Hematopoietic multipotent progenitor cell treated with erythropoietin and hydrocortisone succinate and interleukin-3 and kit ligand, for 15 days (in vitro differentiated cells): ENCODE data around the gene MICAL2.

Experiments
- DNase-seq: peaks from one replicate; pipeline ENCODE4 v3.0.0-alpha.2; 2015; ENCODE audit warnings: low spot score

Gene MICAL2

GRCh38 chr11:12272821-12273617 is 162.6 kb downstream of the MICAL2 start:
- no peak for DNase-seq

GRCh38 chr11:12273618-12273995 is 163.2 kb downstream of the MICAL2 start:
- DNase-seq = no peak

DNA sequence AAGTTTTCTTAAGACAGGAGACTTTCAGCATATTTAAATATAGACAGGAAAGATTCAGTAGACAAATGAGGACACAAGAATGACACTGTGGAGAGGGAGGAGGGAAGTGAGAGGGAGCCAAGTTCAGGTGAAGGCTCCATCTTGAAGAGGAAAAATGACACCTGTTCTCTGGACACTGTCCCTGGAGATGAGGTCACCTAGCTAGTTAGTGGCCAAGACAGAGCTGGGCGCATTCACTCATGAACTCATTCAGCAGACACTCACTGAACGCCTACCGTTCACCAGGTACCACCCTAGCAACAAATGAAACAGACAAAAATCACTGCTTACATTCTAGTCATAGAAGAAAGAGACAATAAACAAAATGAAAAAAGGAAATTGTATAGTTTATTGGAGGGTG is 163.7 kb downstream of the MICAL2 start:
- DNase-seq = no peak

GRCh38 chr11:12274558-12275197 is 164.3 kb downstream of the MICAL2 start:
- no peak for DNase-seq

GRCh38 chr11:12275818-12276217 is 165.4 kb downstream of the MICAL2 start:
- DNase-seq = no peak

DNA sequence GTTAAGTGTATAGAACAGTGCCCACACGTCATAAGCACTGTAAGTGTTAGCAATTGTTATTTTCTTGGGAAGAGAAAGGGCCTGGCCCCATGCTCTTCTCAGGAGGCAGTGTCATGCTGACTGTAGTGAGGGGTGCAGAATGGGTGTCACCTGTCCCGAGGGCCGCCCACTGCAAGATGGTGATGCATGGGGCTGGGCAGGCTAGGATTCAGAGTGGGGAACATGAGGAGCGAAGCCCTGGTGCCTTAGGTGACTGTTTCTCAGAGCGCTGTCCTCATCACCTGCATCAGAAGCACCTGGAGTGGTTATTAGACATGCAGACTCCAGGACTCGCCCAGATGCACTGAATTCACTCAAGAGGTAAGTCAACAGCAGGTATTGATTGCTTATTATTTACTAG is 166.0 kb downstream of the MICAL2 start:
- no peak for DNase-seq

- DNase-seq = no peak
Observed at GRCh38 chr11:12276831-12277475, 166.6 kb downstream of the MICAL2 start.

- no peak for DNase-seq
Observed at GRCh38 chr11:12278766-12279671, 168.6 kb downstream of the MICAL2 start.

- no peak for DNase-seq
Observed at GRCh38 chr11:12279672-12280108, 169.3 kb downstream of the MICAL2 start.

DNA sequence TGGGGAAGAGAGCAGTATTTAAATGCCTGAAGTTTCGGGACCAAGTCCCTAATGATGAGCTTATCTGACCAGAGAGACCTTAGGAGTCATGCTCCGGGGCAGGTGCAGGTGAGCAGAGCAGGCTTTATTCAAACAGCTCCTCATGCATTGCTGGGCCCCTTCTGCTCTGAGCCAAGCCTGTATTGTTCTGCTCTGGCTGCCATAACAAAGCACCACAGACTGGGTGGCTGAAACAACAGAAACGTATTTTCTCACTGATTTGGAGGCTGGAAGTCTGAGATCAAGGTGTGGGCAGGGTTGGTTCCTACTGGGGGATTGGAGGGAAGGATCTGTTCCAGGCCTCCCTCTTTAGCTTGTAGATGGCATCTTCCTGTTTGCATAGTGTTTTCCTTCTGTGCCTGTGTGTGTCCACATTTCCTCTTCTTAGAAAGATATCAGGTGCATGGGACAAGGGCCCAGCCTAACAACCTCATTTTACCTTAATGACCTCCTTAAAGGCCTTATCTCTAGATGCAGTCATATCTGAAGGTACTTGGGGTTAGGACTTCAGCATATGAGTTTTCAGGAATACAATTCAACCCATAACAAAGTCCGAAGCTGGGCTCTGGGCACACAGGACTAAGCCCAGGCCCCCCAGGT is 169.9 kb downstream of the MICAL2 start:
- DNase-seq = no peak

DNA sequence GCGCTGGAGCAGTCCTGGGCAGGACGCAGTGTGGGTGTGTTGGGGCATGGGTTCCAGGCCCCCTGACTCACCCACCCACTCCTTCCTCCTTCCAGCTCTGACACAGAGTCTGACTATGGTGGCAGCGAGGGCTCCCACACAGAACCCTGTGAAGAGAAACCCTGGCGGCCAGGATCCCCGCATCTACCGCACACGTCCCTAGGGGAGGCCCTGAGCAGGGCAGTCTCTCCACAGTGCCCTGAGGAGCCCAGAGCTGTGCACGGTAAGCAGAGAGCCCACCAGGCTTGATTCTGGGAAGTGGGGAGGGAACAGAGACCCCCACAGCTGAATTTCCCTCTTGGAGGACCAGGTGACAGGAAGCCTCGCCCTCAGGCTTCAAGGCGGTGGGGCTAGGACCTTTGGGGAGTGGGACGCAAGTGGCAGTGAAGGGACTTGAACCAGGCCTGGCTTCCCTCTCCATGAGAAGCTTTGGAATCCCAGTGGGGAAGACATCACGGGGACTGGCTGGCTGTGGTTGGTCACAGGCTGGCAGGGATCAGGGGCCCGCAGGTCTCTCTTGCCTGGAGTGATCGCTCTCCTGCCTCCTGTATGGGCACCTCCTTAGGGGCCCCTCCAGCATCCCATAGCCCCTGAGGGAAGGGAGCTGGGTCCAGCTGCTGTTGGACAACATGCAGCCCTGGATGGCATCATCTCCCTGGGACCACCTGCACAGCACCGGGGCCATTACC is 170.6 kb downstream of the MICAL2 start:
- DNase-seq = no peak

DNA sequence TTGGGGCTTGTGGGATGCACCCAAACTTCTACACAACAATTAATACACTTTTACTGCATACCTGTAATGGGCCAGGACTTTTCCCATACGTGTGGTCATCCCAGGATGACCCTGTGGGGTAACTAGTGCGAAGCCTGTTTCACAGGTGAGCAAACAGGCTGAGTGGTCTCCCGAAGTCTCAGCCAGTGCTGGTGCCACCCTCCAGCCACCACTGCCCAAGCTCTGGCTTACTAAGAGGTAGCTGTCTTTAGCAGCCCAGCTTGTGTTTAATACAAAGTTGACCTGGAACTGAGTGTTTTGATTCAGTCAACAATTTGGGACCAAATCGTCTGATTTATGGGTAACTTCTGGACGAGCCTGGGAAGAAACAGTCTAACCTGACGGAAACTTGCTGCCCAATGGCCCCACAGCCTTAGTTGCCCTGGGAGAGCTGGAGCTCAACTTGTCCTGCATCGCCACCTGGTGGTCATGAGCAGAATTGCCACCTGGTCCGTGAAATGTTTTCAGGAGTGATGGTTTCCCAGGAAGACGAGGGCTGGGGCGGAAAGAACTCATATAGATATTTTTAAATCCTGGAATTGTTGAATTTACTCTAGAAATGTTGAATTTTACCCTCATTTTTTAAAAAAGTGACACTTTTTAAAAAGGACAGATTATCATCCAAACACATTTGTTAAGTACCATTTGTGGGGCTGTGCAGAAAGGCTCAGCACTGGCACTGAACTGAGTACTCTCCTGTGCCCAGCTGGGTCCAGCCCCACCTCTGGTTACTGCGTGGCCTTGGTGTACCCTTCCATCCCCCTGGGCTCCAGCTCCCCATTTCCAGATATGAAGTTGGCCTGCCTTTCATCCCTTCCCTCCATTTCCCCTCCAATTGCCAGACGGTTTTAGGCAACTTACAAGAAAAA is 171.4 kb downstream of the MICAL2 start:
- peak; percentile 84 for DNase-seq

DNA sequence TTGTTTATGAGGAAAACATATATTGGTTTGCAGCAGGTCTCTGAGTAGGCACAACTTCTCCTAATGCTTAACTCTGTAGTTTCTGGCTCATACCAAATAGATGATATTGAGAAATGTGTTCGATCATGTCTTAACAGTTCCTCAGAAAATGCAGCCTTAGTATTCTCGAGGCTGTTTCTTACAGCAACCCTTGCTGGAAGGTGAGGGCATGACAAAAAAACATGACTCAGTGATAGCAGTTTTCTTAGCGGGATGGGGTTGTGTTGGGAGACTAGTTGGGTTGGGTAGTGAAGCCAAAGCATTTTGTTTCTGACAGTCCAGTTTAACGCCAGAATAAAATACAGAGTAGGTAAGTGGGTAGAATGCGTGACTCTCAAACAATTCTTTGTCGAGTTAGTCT is 172.3 kb downstream of the MICAL2 start:
- DNase-seq = no peak

DNA sequence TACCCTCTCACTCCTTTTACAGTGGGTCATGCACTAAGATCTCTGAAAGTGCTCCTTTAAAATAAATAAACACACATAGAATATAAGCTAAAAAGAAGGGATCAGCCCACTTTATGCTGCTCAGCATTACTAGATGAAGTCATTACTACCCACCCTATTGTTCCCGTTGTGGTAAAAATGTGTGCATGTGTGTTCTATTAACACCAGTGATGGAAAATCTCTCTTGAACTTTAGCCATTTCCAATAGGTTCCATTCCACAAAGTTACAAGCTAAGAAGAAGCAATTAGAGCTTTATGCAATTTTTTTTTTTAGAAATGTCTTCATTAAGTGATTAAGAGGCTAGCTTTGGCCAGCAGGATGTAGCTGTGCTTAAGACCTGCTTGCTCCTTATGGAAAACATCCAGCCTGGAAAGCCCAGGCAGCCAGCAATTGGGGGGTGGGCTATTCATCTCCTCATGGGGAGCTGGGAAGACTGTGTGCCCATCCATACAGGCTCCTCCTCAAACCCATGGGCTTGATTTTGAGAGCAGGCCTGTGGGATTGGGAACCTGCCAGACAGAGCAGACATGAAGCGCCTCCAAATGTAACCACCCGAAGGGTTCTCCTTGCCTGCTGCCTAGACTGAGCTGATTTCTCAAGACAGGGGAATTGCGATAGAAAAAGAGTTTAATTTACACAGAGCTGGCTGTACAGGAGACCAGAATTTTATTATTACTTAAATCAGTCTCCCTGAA is 174.1 kb downstream of the MICAL2 start:
- DNase-seq = no peak

DNA sequence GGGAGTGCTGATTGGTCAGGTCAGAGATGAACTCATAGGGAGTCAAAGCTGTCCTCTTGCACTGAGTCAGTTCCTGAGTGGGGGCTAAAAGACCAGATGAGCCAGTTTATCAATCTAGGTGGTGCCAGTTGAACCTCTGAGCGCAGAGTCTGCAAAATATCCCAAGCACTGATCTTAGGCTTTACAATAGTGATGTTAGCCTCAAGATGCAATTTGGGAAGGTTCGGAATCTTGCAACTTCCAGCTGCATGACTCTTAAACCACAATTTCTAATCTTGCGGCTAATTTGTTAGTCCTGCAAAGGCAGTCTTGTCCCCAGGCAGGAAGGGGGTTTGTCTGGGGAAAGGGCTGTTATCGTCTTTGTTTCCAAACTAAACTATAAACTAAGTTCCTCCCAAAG is 174.7 kb downstream of the MICAL2 start:
- DNase-seq = no peak

GRCh38 chr11:12285811-12286222 is 175.4 kb downstream of the MICAL2 start:
- no peak for DNase-seq

DNA sequence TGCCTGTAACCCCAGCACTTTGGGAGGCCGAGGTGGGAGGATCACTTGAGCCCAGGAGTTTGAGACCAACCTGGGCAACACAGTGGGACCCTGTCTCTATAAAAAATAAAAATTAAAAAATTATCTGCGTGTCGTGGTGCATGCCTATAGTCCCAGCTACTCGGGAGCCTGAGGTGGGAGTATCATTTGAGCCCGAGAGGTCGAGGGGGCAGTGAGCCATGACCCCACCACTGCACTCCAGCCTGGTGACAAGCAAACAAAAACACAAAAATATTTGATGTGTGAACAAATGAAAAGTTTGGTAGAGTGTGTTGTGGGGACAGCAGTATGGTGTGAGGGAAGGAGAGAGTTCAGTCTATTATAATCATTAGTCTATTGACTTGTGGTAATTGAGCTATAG is 176.2 kb downstream of the MICAL2 start:
- DNase-seq = no peak

GRCh38 chr11:12287009-12287373 is 176.6 kb downstream of the MICAL2 start:
- no peak for DNase-seq
